ENCODE data around the gene NKX1-1. TPM values are rescaled to one million over a fixed set of nuclear protein-coding genes. Genes with fewer than 3 reads are reported as not detected.

NKX1-1 gene
- total RNA-seq, 1 donor from 2014 or later = not detected

GRCh38 chr4:1416051-1416947 lies 10.1 kb upstream of the NKX1-1 start:
- Mint-ChIP-seq H3K4me3 (ENCODE audit: unreplicated experiment) (no peak overlapping the region), H3K9me3 (ENCODE audit: unreplicated experiment) (no peaks in the 10 kb centered on the region), H3K27me3 (ENCODE audit: unreplicated experiment) (peaks cover 28% of the 10 kb centered on the region), H3K27ac (ENCODE audit: unreplicated experiment) (no peak overlapping the region), H3K4me1 (ENCODE audit: unreplicated experiment) (peaks cover 2% of the 10 kb centered on the region), H3K36me3 (ENCODE audit: low read depth, unreplicated experiment) (no peaks in the 10 kb centered on the region)
- TF ChIP-seq, protein P1, sequence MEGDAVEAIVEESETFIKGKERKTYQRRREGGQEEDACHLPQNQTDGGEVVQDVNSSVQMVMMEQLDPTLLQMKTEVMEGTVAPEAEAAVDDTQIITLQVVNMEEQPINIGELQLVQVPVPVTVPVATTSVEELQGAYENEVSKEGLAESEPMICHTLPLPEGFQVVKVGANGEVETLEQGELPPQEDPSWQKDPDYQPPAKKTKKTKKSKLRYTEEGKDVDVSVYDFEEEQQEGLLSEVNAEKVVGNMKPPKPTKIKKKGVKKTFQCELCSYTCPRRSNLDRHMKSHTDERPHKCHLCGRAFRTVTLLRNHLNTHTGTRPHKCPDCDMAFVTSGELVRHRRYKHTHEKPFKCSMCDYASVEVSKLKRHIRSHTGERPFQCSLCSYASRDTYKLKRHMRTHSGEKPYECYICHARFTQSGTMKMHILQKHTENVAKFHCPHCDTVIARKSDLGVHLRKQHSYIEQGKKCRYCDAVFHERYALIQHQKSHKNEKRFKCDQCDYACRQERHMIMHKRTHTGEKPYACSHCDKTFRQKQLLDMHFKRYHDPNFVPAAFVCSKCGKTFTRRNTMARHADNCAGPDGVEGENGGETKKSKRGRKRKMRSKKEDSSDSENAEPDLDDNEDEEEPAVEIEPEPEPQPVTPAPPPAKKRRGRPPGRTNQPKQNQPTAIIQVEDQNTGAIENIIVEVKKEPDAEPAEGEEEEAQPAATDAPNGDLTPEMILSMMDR (IDR thresholded peaks at IDR 0.05; ENCODE audit: unreplicated experiment) = no peak
- peak; percentile 3 for DNase-seq (ENCODE audit: low spot score)

- DNase-seq (ENCODE audit: low spot score) = no peak
- H3K36me3 Mint-ChIP-seq (ENCODE audit: low read depth, unreplicated experiment) = no peaks in the 10 kb centered on the region
- no peaks in the 10 kb centered on the region for H3K9me3 Mint-ChIP-seq (ENCODE audit: unreplicated experiment)
- H3K4me1 Mint-ChIP-seq (ENCODE audit: unreplicated experiment) = peaks cover 2% of the 10 kb centered on the region
- no peak overlapping the region for H3K27ac Mint-ChIP-seq (ENCODE audit: unreplicated experiment)
- H3K27me3 Mint-ChIP-seq (ENCODE audit: unreplicated experiment) = peaks cover 28% of the 10 kb centered on the region
- peak overlapping the region; percentile 32 for H3K4me3 Mint-ChIP-seq (ENCODE audit: unreplicated experiment)
- TF ChIP-seq, protein P1 (IDR thresholded peaks at IDR 0.05; ENCODE audit: unreplicated experiment) = no peak
These were observed 9.4 kb upstream of the NKX1-1 start for GRCh38 chr4:1415681-1415981.

DNA sequence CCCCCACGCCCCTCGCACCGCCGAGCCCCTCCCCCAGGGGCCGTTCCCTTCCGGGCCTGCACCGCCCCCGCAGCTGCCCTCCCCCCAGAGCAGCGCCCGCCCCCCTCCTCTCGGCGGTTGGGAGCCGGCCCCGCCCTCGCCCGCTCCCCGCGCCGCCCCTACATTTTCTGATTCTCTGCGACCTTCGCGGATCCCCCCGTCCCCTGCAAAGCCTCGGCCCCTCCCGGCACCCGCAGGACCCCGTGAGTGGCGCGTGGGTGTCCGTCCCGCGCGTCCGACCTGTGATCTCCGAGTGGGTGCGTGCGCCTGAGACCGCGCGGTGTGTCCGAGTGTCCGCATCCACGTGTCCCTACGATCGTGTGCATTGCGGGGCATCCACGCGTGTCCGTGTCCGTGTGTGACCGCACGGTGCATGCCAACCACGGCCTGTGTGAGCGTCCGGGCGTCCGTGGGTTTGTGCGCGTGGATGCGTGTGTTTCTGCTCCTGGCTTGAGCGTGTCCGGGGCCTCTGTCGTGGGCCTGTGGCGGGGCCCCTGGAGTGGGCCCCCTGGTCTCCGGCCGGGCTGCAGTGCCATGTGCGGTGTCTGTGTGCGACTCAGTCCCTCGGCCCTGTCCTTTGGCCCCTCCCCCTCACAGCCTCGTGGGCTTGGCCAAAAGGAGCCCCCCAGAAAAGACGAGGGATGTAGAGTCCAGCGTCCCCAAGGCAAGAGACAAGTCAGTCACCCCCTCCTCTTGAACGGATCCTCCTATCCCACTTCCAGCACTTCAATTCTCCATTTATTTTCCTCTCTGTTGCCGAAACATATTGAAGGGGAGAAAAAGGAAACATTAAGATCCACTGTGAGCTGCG lies 8.8 kb upstream of the NKX1-1 start:
- peak overlapping the region; percentile 32 for H3K4me3 Mint-ChIP-seq (ENCODE audit: unreplicated experiment)
- H3K27ac Mint-ChIP-seq (ENCODE audit: unreplicated experiment) = no peak overlapping the region
- H3K36me3 Mint-ChIP-seq (ENCODE audit: low read depth, unreplicated experiment) = no peaks in the 10 kb centered on the region
- H3K4me1 Mint-ChIP-seq (ENCODE audit: unreplicated experiment) = peaks cover 2% of the 10 kb centered on the region
- TF ChIP-seq, protein P1 (IDR thresholded peaks at IDR 0.05; ENCODE audit: unreplicated experiment) = no peak
- no peak for DNase-seq (ENCODE audit: low spot score)
- H3K27me3 Mint-ChIP-seq (ENCODE audit: unreplicated experiment) = peaks cover 28% of the 10 kb centered on the region
- no peaks in the 10 kb centered on the region for H3K9me3 Mint-ChIP-seq (ENCODE audit: unreplicated experiment)

GRCh38 chr4:1413687-1414479 lies 7.6 kb upstream of the NKX1-1 start:
- TF ChIP-seq, protein P1 (IDR thresholded peaks at IDR 0.05; ENCODE audit: unreplicated experiment) = no peak
- Mint-ChIP-seq H3K36me3 (ENCODE audit: low read depth, unreplicated experiment) (no peaks in the 10 kb centered on the region), H3K9me3 (ENCODE audit: unreplicated experiment) (no peaks in the 10 kb centered on the region), H3K4me1 (ENCODE audit: unreplicated experiment) (peaks cover 2% of the 10 kb centered on the region), H3K4me3 (ENCODE audit: unreplicated experiment) (no peak overlapping the region), H3K27me3 (ENCODE audit: unreplicated experiment) (peaks cover 28% of the 10 kb centered on the region), H3K27ac (ENCODE audit: unreplicated experiment) (no peak overlapping the region)
- no peak for DNase-seq (ENCODE audit: low spot score)
